Activated gamma-delta T cell (primary cell): ENCODE measurements around the gene MACROD2.
"Not testable (repeated sequence)": the region's sequence is repeated elsewhere in the genome, so short reads cannot be mapped to it uniquely, and the experiment has no call there.

Experiments
- DNase-seq: peaks from one replicate; lab custom pipeline; 2025; lab: John Stamatoyannopoulos, UW
- total RNA-seq, 2 donors: gene quantifications; one replicate each; lab custom pipeline; 2026; lab: John Stamatoyannopoulos, UW

The MACROD2 gene
- 0.15 to 0.22 reads per million in 2 donors for total RNA-seq

GRCh38 chr20:13995086-13995665, at the start of gene MACROD2:
Gene MACROD2 (plus strand): TSS chr20:13995516.
- no peak for DNase-seq

DNA sequence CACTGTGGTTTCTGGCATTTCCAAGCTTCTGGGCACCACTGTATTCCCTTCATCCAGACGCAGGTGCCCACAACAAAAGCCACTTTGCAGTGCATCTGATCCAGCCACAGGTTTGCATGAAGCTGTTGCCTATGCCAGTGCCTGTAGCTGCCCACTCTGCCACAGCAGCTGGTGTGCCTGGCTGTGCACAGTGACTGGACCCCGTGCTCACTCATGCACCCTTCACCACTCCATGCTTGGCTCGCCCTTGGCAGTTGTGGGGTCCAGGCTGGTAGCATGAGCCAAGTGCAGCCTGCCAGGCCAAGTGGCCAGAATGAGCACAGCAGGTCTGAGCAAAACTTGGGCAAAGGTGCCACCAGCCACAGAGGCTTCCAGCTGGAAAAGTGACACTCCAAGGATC, 47.6 kb upstream of the MACROD2 start:
- no peak for DNase-seq

- DNase-seq = no peak
These were observed 42.1 kb upstream of the MACROD2 start for GRCh38 chr20:13953227-13953626.

- DNase-seq = no peak
These were observed 35.2 kb upstream of the MACROD2 start for GRCh38 chr20:13960119-13960518.

DNA sequence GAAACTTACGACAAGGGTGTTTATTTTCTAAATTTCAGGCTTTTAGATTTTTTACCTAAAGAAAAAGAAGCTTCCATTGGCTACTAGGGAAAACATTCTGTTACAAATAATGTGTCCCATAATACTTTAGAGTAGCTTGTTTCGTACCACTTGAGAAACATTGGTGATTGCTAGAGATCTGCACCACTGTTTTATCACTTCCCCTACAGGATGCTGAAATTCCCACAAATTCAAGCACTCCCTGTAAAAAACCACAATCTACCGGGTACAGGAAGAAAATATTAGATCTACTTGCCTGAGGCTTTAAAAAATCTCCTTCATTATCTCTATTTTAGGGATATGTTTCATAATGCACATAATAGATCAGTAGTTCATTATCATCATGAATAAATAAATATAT, 34.8 kb upstream of the MACROD2 start:
- DNase-seq = no peak

DNA sequence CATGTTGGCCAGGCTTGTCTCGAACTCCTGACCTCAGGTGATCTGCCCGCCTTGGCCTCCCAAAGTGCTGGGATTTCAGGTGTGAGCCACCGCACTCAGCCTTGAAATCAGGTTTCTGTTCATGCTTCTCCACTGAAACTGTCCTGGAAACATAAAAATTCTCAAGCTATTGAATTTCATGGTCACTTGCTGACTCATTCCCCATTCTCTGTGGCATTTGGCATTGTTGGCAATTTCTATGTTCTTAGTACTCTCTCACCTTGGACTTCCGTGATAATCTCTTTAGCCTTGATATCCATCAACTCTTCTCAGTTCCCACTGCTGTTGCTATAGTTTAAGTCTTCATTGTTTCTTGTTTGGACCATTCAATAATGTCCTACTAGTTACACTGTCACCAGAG, 11.1 kb upstream of the MACROD2 start:
- DNase-seq = no peak

- DNase-seq = no peak
These were observed 4.9 kb upstream of the MACROD2 start, which contains the start of gene SEL1L2 for GRCh38 chr20:13990465-13990864. Gene SEL1L2 (minus strand): TSS chr20:13990614. CDS start chr20:13990534, 80 bp downstream.

GRCh38 chr20:13991311-13991710, 4.0 kb upstream of the MACROD2 start:
- no peak for DNase-seq

DNA sequence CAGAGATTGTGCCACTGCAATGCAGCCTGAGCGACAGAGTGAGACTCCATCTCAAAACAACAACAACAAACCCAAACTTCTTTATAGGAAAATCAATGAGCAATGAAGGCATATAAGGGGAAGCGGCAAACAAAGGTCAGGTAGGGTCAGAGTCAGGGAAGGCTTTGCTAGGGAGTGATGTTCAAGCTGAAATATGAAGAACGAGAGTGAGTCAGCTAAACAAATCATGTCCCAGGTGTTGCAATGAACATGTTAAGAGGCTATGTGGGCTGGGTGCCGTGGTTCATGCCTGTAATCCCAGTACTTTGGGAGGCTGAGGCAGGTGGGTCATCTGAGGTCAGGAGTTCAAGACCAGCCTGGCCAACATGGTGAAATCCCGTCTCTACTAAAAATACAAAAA, 3.4 kb upstream of the MACROD2 start:
- not testable (repeated sequence) for DNase-seq

GRCh38 chr20:13995841-13996240, 525 bp downstream of the MACROD2 start:
- DNase-seq = no peak

GRCh38 chr20:13996265-13996664, 949 bp downstream of the MACROD2 start:
- DNase-seq = no peak

- DNase-seq = no peak
These were observed 5.6 kb downstream of the MACROD2 start for GRCh38 chr20:14000917-14001316.

GRCh38 chr20:14005996-14006395, 10.7 kb downstream of the MACROD2 start:
- no peak for DNase-seq

DNA sequence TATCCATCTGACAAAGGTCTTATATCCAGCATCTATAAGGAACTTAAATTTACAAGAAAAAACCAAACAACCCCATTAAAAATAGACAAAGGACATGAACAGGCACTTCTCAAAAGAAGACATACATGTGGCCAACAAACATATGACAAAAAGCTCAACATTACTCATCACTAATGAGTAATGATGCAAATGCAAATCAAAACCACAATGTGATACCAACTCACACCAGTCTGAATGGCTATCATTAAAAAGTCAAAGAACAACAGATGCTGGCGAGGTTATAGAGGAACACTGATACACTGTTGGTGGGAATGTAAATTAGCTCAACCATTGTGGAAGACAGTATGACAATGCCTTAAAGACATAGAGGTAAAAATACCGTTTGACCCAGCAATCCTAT, 13.9 kb downstream of the MACROD2 start:
- no peak for DNase-seq

DNA sequence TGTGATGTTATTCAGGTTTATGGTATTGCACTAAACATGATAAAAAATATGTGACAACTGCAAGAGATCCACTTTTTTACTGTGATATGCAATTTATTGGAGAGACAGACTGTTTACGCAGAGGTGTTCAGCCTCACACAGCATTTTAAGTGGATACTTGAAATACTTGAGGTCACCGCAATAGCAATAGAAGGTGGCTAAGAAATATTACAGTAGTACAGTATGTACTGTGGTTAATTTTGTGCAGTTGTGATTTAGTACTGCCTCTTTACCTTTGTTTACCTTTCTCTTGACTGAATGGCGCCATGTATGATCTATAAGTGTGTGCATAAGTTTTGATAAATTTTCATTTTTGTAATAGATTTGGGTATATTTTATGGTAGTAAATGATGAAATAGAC, 17.4 kb downstream of the MACROD2 start:
- DNase-seq = no peak

GRCh38 chr20:14030991-14031390, 35.7 kb downstream of the MACROD2 start:
- no peak for DNase-seq

GRCh38 chr20:14033310-14033709, 38.0 kb downstream of the MACROD2 start:
- no peak for DNase-seq

- DNase-seq = no peak
These were observed 41.3 kb downstream of the MACROD2 start for GRCh38 chr20:14036567-14036966.

DNA sequence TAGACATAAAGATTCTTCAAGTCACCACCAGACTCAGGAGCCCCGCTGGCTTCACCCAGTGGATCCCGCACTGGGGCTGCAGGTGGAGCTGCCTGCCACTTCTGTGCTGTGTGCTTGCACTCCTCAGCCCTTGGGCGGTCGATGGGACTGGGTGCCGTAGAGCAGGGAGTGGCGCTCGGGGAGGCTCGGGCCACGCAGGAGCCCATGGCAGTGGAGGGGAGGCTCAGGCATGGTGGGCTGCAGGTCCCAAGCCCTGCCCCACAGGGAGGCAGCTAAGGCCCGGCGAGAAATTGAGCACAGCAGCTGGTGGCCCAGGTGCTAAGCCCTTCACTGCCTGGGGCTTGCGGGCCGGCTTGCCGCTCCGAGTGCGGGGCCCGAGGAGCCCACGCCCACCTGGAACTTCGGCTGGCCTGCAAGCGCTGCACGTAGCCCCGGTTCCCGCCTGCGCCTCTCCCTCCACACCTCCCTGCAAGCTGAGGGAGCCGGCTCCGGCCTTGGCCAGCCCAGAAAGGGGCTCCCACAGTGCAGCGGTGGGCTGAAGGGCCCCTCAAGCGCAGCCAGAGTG, 49.5 kb downstream of the MACROD2 start:
- not testable (repeated sequence) for DNase-seq

DNA sequence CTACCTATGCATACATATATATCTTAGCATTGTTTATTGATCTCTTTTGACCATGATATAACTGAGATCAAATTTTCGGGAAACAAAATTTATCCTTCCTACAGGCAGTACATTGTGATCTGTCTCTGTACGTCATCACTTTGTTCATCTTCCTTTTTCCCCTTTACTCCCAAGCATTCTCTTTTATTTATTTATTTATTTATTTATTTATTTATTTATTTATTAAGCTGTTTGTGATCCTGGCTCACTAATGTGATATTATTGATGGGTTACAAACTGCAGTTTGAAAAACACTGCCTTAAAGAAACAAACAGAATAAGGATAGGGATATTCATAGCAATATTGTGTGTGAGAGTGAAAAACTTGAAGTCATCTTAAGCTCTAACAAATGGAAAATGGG, 51.2 kb downstream of the MACROD2 start:
- no peak for DNase-seq

GRCh38 chr20:14049111-14049510, 53.8 kb downstream of the MACROD2 start:
- DNase-seq = no peak

GRCh38 chr20:14051454-14051853, 56.1 kb downstream of the MACROD2 start:
- DNase-seq = no peak

DNA sequence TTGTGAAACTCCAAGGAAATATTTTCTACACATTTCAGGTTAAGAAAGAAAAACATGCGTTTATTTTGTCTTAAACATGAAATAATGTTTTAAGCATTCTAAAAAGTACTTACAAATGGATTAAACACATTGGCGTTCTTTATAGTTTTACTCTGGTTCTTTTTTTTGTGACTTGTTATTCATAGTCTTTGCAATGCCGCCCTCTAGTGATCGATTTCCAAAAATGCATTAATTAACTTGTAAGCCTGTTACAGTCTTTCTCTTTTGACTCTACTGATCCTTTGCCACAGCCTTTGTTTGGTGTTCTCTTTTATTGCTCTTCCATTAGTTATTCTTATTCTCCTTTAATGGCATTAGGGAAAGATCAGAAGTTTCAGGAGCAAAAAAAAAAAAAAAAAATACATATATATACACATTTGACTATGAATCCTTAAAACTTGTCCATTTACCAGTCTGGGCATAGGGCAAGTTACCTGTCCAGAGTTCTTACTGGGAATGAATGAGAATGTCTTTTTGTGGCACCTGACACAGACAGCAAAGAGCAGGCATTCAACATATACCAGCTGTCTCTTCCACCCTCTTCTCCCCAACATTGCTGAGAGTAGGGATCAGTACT, 59.9 kb downstream of the MACROD2 start:
- DNase-seq = no peak

DNA sequence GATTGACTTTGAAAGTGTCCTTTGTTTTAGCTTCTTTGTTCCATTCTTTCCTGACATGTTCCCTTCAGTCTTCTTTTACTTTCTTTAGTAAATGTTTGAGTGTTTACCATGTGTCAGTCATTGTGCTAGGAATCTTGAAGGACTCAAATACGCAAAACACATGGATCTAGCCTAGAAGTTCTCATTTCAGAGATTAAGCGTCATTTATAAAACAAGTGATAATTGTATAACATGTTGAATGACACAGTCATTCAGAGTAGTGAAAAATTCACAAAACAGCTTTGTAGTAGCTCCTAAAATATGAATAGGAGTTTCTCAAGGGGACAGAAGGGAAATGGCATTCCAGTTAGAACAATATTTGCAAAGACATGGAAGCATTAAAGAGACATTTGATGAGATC, 66.9 kb downstream of the MACROD2 start:
- DNase-seq = no peak
